Upper lobe of left lung (tissue), 6 donors: Measurements from ENCODE around the gene SERINC2. TPM values are rescaled to one million over a fixed set of nuclear protein-coding genes. Genes with fewer than 3 reads are reported as not detected.

Experiments
- ATAC-seq, 2 donors: fragments of 200-7000 bp; cut with Tn5 transposase; one replicate each; pipeline ENCODE4 v1.9.1; 2022; ENCODE audit warnings: mild to moderate bottlenecking in 2 of 2, moderate library complexity in 2 of 2; ENCODE audit not compliant: low FRiP score in 2 of 2
- DNase-seq, 2 donors: peaks; one replicate each; pipeline ENCODE4 v3.0.0-alpha.2; 2019 to 2020
- H3K27ac ChIP-seq, 4 donors: fragments of 200-600 bp; sonication (generic); one replicate each; pipeline ENCODE4 v1.5.1; 2016 to 2019
- H3K27me3 ChIP-seq, 4 donors: fragments of 200-600 bp; sonication (generic); one replicate each; pipeline ENCODE4 v1.5.1; 2017 to 2019
- H3K36me3 ChIP-seq, 4 donors: fragments of 200-600 bp; sonication (generic); one replicate each; pipeline ENCODE4 v1.5.1; 2016 to 2019
- H3K4me1 ChIP-seq, 4 donors: fragments of 200-600 bp; sonication (generic); one replicate each; pipeline ENCODE4 v1.5.1; 2018 to 2019
- H3K4me3 ChIP-seq, 4 donors: fragments of 200-600 bp; sonication (generic); one replicate each; pipeline ENCODE4 v1.5.1; 2017 to 2019; ENCODE audit warnings: mild to moderate bottlenecking in 2 of 4, moderate library complexity in 1 of 4
- H3K9me3 ChIP-seq, 4 donors: fragments of 200-600 bp; sonication (generic); one replicate each; pipeline ENCODE4 v1.5.1; 2018 to 2019
- EP300 ChIP-seq, 4 donors: sonication (generic); formaldehyde crosslinking; IDR thresholded peaks; one replicate each; pipeline ENCODE4 v1.5.1; 2017; ENCODE audit warnings: antibody characterized with exemption in 4 of 4, control low read depth in 2 of 4
- POLR2A ChIP-seq, 4 donors: fragments of 450-650 bp; IDR thresholded peaks; one replicate each; pipeline ENCODE4 v1.5.1; 2016 to 2017; ENCODE audit warnings: antibody characterized with exemption in 4 of 4, mild to moderate bottlenecking in 2 of 4
- POLR2AphosphoS5 ChIP-seq, 2 donors: sonication (generic); formaldehyde crosslinking; IDR thresholded peaks; one replicate each; pipeline ENCODE4 v1.5.1; 2017; ENCODE audit warnings: antibody characterized with exemption in 2 of 2
- WGBS, 2 donors: methylation state at CpG; one replicate each; pipeline ENCODE4 v1.1.5; 2017 to 2018; 5-methylcytosine and 5-hydroxymethylcytosine counted together
- total RNA-seq, 6 donors: library from RNA; depleted of rRNA in 4 of 6; stranded (reverse); fragments of >200 nt in 4 of 6; gene quantifications; one replicate each; pipeline versions ENCODE4 v1.1.0 to v1.2.1, GENCODE V29; 2016 to 2021
- TF ChIP-seq, protein P1 (sequence below), 6 experiments: fragments of 450-650 bp in 4 of 6; fragments of 200-600 bp in 2 of 6; sonication (generic) in 2 of 6; IDR thresholded peaks; one replicate each; pipeline ENCODE4 v1.5.1; 2016 to 2019; ENCODE audit warnings: antibody characterized with exemption in 6 of 6
- donor health status: DM: no; HTN: no; CAD: no; lungs with moderate emphysema.
- donor health status: DM: no; HTN: yes; CAD: no; lungs with severe emphysema.

Gene SERINC2
- total RNA-seq, 6 donors from 2014 or later, result 32.3 to 45.9 (median 42.1) TPM

GRCh38 chr1:31412205-31412604 lies 808 bp upstream of the SERINC2 start:
- H3K4me1 ChIP-seq, result peaks cover 11 to 19% (median 16%) of the 10 kb centered on the region in 4 donors
- H3K4me3 ChIP-seq, result peak overlapping the region in 1 of 4 donors; percentile 81
- no peaks in the 10 kb centered on the region for H3K9me3 ChIP-seq
- TF ChIP-seq POLR2AphosphoS5 (IDR thresholded peaks at IDR 0.05), result no peak
- TF ChIP-seq POLR2A (IDR thresholded peaks at IDR 0.05), result no peak
- TF ChIP-seq EP300 (IDR thresholded peaks at IDR 0.05), result no peak
- TF ChIP-seq, protein P1, sequence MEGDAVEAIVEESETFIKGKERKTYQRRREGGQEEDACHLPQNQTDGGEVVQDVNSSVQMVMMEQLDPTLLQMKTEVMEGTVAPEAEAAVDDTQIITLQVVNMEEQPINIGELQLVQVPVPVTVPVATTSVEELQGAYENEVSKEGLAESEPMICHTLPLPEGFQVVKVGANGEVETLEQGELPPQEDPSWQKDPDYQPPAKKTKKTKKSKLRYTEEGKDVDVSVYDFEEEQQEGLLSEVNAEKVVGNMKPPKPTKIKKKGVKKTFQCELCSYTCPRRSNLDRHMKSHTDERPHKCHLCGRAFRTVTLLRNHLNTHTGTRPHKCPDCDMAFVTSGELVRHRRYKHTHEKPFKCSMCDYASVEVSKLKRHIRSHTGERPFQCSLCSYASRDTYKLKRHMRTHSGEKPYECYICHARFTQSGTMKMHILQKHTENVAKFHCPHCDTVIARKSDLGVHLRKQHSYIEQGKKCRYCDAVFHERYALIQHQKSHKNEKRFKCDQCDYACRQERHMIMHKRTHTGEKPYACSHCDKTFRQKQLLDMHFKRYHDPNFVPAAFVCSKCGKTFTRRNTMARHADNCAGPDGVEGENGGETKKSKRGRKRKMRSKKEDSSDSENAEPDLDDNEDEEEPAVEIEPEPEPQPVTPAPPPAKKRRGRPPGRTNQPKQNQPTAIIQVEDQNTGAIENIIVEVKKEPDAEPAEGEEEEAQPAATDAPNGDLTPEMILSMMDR (IDR thresholded peaks at IDR 0.05), result no peak
- no peaks in the 10 kb centered on the region for H3K27me3 ChIP-seq
- WGBS, 2 donors, result 53 to 57% methylated on average over 2 of the region's 2 CpGs
- ATAC-seq, result no peak
- H3K27ac ChIP-seq, result no peak overlapping the region
- no peak for DNase-seq
- no peaks in the 10 kb centered on the region for H3K36me3 ChIP-seq

DNA sequence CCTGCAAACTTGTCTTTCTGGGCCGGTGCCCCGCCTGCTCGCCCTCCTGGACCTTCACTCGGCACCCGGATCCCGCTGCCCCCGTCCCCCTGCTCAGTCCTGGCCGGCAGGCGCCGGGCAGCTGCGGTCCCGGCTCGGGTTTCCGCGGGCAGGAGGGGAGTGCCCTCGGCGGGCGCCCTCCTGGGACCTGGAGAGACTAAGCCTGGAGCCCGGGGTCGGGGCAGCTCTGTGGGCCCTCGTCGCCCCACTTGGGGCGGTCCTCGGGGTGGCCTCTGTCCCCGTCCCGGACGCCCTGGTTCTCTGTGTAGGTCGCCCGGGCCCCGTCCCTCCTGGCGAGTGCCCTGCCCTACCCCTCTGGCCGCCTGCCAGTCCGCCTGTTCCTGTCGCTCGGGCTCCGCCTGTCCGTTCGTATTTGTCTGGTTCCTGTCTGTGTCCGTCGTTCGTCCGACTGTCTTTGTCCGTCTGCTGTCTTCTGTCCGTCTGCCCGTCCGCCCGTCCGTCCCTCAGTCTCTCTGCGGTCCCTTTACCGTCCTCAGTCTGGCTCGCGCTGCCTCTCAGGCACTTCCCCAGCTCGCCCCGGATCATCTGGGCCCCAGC lies 490 bp downstream of the SERINC2 start:
- DNase-seq (peak; percentile 86 to 91), ATAC-seq (peak; percentile 78 to 83)
- Histone ChIP-seq H3K4me3 (peak overlapping the region; percentile 53 to 81 (median 72)), H3K27ac (peak overlapping the region; percentile 75 to 80 (median 80)), H3K4me1 (peaks cover 11 to 19% (median 16%) of the 10 kb centered on the region in 4 donors), H3K9me3 (no peaks in the 10 kb centered on the region), H3K36me3 (no peaks in the 10 kb centered on the region), H3K27me3 (no peaks in the 10 kb centered on the region)
- 1% methylated on average over 25 to 39 of the region's 54 CpGs for WGBS, 2 donors
- TF ChIP-seq POLR2A (IDR thresholded peaks at IDR 0.05) (peak in 1 of 4 donors; percentile 10), POLR2AphosphoS5 (IDR thresholded peaks at IDR 0.05) (peak in 1 of 2 donors; percentile 5), EP300 (IDR thresholded peaks at IDR 0.05) (no peak)
- TF ChIP-seq, protein P1 (IDR thresholded peaks at IDR 0.05), result no peak

- TF ChIP-seq EP300 (IDR thresholded peaks at IDR 0.05) (no peak), POLR2A (IDR thresholded peaks at IDR 0.05) (no peak), POLR2AphosphoS5 (IDR thresholded peaks at IDR 0.05) (no peak)
- TF ChIP-seq, protein P1 (IDR thresholded peaks at IDR 0.05), result no peak
- no peaks in the 10 kb centered on the region for H3K9me3 ChIP-seq
- 93 to 94% methylated on average over 4 of the region's 4 CpGs for WGBS, 2 donors
- no peak overlapping the region for H3K4me3 ChIP-seq
- no peak for ATAC-seq
- H3K4me1 ChIP-seq, result peaks cover 11 to 19% (median 16%) of the 10 kb centered on the region in 4 donors
- no peaks in the 10 kb centered on the region for H3K36me3 ChIP-seq
- H3K27me3 ChIP-seq, result no peaks in the 10 kb centered on the region
- DNase-seq, result no peak
- no peak overlapping the region for H3K27ac ChIP-seq
Measured at GRCh38 chr1:31414980-31415370, 2.0 kb downstream of the SERINC2 start.

GRCh38 chr1:31415658-31416057 lies 2.6 kb downstream of the SERINC2 start:
- H3K4me3 ChIP-seq, result no peak overlapping the region
- no peaks in the 10 kb centered on the region for H3K36me3 ChIP-seq
- ATAC-seq (no peak), DNase-seq (no peak)
- H3K9me3 ChIP-seq, result no peaks in the 10 kb centered on the region
- TF ChIP-seq, protein P1 (IDR thresholded peaks at IDR 0.05), result no peak
- TF ChIP-seq POLR2A (IDR thresholded peaks at IDR 0.05) (no peak), EP300 (IDR thresholded peaks at IDR 0.05) (no peak), POLR2AphosphoS5 (IDR thresholded peaks at IDR 0.05) (no peak)
- H3K27me3 ChIP-seq, result no peaks in the 10 kb centered on the region
- H3K4me1 ChIP-seq, result peaks cover 11 to 19% (median 16%) of the 10 kb centered on the region in 4 donors
- H3K27ac ChIP-seq, result no peak overlapping the region
- WGBS, 2 donors, result 89% methylated on average over 2 of the region's 2 CpGs; no CpG with 5 or more reads in 1 of the 2 donors
